ENCODE measurements around the gene IRX3.

The IRX3 gene

DNA sequence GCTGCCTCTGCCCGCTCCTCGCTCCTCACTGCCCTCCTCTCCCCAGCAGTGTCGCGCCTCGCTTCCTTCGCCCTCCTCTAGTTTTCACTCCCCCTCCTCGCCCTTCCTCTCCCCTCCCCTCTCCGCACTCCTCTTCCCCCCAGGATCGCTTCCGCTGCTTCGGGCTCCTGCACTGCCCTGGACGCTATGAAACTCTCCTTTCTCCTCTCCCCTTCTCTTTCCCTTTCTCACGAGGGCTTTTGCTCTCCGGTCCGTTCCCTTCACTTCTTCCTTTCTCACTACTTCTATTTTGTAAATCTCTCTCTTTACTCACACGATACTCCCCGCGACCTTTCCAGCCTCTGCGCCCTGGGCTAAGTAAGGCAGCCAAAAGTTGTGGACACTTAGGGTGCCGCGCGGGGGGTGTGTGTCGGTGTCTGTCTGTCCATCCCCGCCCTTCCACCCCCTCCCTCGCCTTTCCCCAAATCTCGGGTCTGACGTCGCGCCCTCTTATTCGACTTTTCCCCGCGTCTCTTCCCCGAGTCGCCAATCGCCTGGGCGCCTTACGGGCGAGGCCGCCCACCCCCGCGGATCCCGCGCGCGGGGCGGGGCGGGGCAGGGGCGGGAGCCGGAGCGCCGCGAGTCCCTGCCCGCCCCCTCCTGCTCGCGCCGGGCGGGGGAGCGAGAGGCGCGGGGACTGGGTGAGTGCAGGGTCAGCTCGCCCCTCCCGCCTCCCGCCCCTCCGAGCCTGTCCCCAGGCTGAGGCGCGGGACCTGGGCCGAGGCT, at the start of gene IRX3:
TSS of gene IRX3 (minus strand) at position 422 of the 765 bp plus-strand sequence. CDS start 737 bp downstream, outside the sequence.
- DNase-seq (ENCODE audit: low read depth), result peak; percentile 13

DNA sequence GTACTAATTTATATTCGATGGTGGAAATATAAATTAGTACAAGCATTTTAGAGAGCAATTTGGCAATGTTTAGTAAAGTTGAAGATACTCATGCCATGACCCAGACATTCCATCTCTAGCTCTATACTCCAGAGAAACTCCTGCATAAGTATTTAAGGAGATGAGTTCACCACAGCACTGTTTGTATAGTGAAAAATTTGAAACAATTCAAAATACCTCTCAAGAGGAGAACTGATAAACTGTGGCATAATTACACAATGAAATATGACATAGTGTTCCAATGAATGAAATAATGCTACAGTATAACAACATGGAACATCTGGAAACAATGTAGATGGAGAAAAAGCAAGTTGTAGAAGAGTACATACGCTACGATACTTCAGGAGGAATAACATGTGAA, 48.6 kb upstream of the IRX3 start:
- no peak for DNase-seq (ENCODE audit: low read depth)

DNA sequence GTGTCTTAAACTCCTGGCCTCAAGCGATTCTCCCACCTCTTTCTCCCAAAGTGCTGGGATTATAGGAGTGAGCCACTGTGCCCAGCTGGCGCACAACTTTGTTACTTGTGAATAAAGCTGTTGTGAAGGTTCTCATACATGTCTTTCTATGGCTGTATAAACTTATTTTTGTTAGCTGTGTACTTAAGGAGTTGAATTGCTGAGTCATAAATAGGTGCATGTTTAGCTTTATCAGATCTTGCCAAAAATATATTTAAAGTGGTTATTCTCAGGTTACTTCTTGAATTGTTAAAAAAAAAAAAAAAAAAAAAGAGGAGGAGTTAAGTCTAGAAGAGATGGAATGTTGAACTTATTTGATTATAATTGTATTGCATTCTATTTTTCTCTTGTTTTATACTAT, 47.6 kb upstream of the IRX3 start:
- no peak for DNase-seq (ENCODE audit: low read depth)

DNA sequence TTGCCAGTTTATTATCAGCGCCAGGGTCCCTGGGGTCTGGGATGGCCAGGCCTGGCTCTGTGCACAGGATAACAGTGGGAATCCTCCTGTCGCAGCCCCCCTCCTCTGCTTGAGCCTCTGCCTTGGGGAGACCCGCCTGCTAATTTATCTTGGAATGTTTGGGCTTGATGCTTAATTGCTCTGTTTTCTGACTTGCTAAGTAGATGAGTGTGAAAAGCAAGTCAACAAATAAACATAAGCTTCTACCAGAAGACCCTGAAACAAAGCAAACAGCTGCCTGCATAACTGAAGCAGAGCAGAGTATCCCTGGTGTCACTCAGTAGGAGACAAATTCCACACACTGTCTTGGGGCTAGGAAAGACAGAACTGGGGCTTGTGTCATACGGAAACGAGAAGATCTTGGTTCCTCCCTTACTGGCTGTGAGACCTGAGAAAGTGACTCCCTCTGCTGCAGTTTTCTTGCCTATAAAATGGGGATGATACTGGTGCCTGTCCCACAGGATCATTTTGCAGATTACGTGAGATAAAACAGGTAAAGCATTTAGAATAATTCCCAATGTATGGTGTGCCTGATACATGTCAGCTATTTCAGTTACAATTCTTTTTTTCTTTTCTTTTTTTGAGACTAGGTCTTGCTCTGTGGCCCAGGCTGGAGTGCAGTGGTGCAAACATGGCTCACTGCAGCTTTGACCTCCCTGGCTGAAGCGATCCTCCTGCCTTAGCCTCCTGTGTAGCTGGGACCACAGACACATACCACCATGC, 44.8 kb upstream of the IRX3 start:
- DNase-seq (ENCODE audit: low read depth), result no peak

DNA sequence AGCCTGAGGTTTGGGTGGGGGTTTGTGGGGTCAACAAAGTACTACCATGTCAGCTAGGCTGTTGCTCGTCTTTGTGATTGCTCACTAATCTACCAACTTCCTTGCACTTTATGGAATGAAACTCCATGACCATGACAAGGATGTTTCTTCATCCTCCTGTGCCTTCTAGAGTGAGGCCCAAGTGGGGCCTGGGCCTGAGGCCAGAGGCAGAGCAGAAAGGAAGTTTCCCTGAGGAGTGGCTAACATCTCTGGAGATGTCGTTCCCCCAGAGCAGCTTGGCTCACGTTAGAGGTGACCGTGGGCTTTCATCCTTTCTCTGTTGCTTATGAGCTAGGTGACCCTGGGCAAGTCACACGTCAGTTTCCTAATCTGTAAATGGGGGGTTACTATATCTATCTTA, 41.0 kb upstream of the IRX3 start:
- DNase-seq (ENCODE audit: low read depth), result no peak

DNA sequence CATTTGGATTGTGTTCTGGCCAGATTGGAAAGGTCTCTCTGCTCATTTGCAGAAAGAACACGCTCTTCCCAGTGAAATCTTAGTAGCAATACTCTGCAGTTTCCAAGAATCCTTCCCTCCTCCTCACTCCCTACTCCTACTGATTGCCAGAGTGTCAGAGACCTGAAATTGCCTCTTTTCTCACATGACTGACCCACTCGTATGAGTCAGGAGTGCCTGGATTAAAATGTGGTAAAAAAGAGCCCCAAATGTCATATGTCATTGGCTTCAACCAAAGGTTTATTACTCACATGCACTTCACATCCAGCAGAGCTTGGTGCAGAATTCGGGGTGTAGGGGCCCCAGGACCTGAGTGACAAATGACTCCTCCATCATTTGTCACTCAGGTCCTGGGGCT, 39.7 kb upstream of the IRX3 start:
- DNase-seq (ENCODE audit: low read depth), result no peak

DNA sequence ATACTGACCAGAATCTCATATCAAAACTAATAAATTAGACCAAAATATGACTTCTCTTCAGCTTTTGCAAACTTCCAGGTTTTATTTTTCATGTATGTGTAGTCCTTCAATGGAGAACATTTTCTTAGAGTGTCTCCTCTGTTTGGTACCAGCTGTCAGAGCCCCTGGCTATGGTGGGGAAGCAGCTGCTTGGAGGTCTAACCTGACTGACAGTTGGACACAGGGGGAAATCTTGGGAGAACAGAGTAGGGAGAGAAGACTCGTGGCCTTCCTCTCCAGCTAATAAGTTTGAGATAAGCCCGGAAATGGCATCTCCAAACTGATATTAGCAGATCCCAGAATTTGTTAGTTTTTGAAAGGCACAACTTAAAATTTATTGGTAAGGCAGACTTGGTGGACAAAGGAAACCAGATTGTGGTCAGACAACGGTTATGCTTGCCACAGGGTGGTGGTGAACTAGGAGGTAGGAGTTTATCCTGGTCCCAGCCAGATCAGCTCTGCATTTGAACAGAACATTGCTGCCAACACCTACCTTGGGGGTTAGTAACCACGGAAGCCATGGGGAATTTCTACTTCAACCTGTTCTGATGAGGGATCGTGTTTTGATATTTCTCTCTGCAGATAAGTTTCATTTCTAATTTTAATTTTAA, 39.2 kb upstream of the IRX3 start:
- DNase-seq (ENCODE audit: low read depth), result no peak

DNA sequence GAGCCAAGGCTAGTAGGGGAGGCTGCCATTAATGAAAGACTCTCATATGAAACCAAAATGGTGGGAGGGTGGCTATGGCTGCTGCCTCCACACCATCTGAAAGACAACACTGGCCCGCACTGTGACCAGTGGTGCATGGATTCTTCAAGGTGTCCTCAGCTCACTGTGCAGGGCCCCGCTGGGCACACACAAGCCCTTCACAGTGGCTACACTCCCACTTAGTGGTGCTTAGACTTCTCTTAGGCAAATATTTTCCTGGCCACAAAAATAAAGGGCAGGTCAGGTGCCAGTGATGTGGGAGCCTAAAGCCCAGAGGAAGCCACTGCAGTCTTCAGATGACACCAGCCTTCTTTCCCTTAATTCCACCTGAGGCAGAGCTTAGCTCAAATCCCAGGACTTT, 38.1 kb upstream of the IRX3 start:
- no peak for DNase-seq (ENCODE audit: low read depth)

DNA sequence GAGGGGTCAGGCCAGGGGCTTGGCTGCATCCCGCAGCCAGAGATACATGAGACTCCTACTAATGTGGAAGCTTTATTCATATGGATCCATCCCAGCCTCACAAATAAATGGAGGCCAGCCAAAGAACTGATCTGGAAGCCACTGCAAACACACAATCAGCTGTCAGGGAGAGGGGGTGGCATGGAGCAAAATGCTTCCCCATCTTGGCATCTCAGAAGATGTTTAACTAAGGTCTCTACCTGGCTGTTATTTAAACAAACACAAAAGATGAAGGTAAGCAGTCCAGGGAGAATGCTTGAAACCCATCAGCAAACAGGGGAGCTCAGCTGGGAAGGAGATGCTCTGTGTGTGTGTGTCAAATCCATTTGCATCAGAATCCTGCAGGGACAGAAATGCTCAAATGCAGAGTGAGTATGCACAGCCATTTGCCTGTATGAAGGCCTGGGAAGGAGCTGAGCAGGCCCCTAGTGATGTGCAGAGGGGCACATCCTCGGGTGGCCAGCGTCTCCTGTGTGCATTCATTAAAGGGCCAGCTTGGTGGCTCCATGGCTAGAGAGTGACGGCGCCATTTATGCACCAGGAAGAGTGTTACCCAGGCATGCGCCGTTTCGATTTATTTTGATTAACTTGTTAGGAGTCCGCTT, 34.2 kb upstream of the IRX3 start:
- no peak for DNase-seq (ENCODE audit: low read depth)

DNA sequence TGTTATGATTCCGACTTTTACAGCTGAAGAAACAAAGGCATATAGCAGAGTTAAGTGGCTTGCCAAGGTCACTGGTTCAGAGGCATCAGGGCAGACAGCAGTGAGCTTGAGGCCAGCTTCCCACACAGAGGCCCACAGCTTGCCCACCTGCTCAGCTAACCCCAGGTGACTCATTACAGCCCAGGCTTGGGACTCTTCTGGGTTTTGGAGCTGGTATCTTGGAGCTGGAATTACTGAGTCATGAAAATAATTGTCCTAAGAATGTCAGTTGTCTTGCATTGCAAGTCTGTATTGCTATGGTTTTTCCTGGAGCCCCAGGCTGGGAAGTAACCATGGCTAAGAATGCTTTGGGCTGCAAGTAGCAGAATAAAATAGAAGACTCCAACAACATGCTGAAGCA, 32.4 kb upstream of the IRX3 start:
- DNase-seq (ENCODE audit: low read depth), result no peak

DNA sequence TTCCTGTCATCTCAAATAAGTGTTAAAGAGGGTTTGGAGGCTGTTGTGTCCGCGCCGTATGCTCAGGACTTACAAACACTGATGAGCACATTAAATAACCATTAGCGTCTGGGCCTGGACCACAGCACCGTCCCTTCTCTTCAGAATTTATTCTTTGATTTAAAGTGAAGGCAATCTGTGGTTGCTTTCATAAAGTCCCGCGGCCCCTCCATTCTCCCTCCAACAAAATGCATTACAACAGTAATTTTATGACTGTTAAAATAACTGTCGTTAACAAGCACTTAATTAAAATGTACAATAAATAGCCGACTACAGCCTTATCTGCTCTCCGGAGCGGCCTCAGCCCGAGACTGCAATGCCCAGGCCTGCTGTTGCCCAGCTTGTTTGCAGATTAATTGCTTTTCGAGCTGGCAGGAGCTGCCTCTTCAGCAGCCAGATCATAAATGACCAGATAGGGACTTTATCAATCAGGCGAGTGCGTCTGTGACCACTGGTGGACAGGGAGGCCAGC, 30.6 kb upstream of the IRX3 start:
- DNase-seq (ENCODE audit: low read depth), result no peak

DNA sequence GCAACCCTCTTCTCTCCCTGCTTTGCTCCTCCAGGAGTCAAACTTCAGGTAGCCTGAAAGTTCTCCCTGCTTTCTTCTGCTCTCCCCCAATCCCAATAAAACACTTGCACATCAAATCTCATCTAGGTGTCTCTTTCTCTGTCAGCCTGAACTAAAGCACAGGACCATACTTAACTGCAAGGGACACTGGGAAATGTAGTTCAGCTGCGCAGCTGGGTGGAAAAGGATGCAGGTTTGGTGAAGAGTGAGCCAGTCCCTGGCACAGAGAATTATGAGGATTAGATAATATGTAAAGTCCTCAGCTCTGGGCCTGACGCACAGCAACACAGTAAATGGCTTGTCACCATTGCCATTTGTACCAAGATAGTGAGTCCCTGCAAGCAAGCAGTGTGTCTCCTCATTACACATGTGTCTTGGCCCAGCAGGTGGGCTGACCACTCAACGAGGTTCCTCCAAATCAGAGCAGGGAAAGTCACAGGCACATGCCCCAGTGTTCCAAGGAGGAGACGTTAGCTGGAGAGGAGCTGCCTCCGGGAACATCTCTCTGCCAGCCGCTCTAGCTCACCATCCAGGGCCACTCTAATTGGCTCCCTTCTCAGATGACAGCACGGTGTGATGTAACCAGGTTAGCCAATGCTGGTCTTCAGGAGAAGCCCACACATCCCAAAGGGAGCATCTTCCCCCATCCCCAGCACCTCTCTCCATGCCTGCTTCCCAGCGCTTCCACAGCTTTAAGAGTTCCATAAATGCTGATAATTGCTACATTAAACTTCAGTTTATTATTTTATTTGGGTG, 29.7 kb upstream of the IRX3 start:
- DNase-seq (ENCODE audit: low read depth), result no peak

DNA sequence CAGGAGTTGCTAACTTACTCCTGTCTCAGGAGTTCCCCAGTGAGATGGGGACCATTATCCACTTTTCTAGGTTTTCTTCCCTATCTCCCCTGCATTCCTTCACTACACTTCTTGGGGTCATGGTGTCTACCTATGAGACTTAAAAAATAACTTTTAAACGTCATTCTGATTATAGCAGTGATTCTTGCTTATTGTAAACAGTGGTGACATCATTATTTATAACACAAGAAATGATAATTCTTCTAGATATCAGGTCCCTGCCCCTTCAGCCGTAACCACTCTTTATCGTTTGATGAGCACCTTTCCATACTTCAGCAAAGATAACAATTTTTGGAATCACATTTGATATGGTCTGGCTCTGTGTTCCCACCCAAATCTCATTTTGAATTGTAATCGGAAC, 27.2 kb upstream of the IRX3 start:
- no peak for DNase-seq (ENCODE audit: low read depth)

DNA sequence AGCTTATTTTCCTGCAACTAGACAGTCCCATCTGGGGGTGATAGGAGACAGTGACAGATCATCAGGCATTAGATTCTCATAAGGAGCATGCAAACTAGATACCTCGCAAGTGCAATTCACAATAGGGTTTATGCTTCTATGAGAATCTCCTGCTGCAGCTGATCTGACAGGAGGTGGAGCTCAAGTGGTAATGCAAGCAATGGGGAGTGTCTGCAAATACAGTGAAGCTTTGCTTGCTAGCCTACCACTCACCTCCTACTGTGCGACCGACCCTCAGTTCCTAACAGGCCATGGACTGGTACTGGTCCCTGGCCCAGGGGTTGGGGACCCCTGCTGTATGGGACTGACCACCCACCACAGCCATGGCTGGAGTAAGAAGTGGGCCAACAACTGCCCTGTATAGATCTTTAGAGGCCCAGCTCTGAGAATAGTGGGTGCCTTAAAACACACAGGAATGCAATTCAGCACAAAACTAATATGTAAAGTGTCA, 26.0 kb upstream of the IRX3 start:
- no peak for DNase-seq (ENCODE audit: low read depth)

DNA sequence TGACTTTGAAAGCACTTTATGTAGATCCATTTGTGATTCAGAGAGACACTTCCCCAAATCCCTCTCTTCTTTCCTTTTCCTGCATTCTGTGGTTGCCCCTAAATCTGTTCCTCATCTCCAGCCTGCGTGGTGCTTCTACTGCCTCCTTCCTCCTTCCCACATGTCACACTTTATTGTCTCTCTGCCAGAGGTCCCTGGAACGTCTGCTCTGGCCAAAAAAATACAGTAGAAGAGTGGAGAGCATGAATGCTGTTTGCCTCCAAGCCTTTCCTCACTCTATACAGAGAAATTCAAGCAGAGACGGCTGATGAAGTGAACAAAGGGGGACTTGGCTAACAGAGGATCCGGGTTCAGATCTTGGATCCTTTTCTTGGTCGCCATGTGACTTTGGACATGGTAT, 22.8 kb upstream of the IRX3 start:
- DNase-seq (ENCODE audit: low read depth), result no peak

DNA sequence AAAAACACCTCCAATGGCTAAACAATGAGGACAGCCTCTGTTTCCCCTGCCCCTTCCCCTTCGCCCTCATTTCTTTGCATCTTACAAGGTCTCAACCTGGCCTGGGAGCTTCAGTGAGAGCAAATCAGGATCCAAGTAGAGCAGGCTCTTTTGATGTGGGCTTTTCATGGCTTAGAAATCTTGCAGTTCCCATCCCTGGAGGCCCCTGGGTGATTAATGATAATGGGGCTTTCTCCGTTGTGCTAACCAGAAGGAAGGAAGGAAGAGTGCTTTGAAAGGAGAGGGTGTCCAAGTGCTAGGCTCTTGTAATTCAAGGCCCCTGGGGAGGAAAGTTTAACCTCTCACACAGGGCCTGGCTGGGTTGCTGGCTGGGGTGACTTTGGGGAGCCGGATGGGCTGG, 18.5 kb upstream of the IRX3 start:
- no peak for DNase-seq (ENCODE audit: low read depth)

DNA sequence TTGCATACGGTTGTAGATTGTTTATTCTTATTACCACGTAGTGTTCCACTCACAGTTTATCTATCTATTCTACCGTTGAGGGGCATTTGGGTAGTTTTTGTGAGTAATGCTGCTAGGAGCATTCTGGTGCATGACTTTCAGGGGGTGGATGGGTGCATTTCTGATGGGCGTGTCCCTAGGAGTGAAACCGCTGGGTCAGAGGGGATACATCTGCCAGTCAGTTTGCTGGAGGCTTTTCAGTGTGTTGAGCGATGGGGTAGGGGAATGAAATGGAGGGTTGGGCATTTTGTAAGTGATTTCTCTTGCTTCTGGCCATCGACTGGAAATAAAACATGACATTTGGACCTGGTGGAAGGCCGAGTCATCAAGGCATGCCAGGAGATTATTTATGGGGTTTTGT, 17.0 kb upstream of the IRX3 start:
- DNase-seq (ENCODE audit: low read depth), result no peak

DNA sequence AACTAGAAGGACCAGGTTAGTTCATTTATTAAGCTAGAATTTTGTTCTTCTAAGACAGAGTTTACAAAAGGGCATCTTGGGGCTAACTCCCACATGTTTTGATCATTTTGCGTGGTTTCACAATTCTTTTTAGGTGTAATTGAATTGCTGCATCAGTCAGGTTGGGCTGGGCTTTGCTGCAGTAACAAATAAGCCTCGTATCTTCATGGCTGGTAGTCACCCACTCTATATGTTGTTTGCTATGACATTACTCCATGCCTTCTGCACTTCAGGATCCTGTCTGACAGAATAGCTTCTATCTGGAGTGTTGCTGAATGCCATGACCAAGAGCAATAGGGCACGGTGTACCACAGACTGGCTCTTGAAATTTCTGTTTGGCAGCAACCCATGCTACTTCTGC, 10.6 kb upstream of the IRX3 start:
- no peak for DNase-seq (ENCODE audit: low read depth)

DNA sequence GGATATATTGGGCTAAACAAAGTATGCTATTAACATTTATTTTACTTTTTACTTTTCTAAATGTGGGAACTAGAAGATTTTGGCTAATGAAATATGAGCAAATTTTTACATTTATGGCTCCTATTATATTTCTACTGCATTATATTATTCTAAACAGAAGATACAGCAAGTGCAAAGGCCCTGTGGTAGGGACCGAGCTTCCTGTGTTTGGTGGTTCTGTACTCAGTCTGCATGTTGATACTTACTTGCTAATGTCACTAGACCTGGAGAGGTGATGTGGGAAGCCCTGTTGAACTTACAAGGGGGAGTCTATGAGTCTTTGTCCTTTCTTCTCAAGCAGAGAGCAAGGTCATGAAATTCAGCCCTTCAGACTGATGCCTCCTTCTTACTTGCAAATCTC, 10.0 kb upstream of the IRX3 start:
- no peak for DNase-seq (ENCODE audit: low read depth)

DNA sequence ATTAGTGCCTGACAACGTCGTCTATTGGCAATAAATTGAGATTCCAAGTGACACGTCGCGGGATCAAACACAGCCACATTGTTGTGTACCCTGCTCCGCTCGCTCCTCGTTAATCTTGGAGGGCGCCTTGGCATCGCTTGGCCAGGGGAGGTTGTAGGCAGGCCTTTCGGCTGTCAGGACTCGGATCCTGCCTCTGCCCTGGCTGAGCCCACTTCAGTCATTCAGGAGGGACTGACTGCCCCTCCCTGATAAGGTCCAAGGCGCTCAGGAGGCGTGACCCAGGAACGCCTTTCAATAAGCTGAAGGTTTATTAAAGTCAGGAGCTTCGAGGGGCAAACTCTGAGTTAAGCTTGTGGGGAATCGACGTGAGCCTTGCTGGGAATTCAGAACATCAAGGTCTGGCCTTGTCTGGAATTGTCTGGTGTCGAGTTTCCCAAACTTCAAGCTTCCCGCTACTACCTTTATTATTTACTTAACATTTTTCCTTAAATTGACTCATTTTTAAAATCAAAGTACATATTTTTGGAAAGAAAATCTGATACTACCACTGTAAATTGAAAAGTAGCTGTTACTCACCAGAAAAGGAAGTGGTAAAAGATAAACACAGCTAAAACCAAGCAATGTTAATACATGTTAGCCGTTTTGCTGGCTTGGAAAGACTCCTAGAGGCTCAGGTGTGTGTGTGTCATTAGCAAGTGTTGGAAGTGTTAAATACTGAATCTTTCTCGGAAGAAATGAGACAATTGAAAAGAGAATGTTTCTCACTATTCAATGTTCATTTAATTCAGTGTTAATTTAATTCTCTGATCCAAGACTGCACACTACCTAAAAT, 5.3 kb upstream of the IRX3 start:
- DNase-seq (ENCODE audit: low read depth), result no peak

All from activated T-cell treated with anti-CD3 and anti-CD28 coated beads for 48 hours (primary cell).